K562 (cell line): ENCODE results near the gene DAGLA. TPM values are rescaled to one million over a fixed set of nuclear protein-coding genes. Genes with fewer than 3 reads are reported as not detected.

Experiments
- ATAC-seq: fragments of 200-7000 bp; cut with Tn5 transposase; 3 replicates; pipeline ENCODE4 v1.9.1; 2020; ENCODE audit warnings: moderate library complexity
- BruUV-seq: library from RNA; stranded (reverse); fragments of 400-500 nt; replicated peaks from 2 replicates; lab custom pipeline; 2021; lab: Mats Ljungman, UMichigan
- CTCF ChIA-PET: fragments of 300-600 bp; formaldehyde crosslinking; extraction: SDS; loops from one replicate; lab custom pipeline; 2021; ENCODE audit warnings: low intra/inter-chr PET ratio; lab: Yijun Ruan, JAX
- POLR2A ChIA-PET: fragments of 300-600, 350-650 bp; sonication (Branson Sonifier 250); formaldehyde crosslinking; extraction: SDS; loops from one replicate; lab custom pipeline; 2021; ENCODE audit warnings: antibody characterized with exemption, inconsistent platforms; lab: Yijun Ruan, JAX
- DNase-seq, 4 experiments: peaks; one replicate each; pipeline versions ENCODE4 v3.0.0 to v3.0.0-alpha.2; 2011 to 2018; ENCODE audit warnings: low spot score in 3 of 4, mixed read lengths in 3 of 4; ENCODE audit errors: extremely low read depth in 1 of 4
- FAIRE-seq: peaks from 2 replicates; lab custom pipeline; 2011; peaks lifted over from hg19 to GRCh38; lab: Jason Lieb, UNC
- H2AFZ ChIP-seq: 2 replicates; pipeline ENCODE4 v1.6.0; 2011; ENCODE audit warnings: low read depth, low read length, control low read depth, inconsistent platforms
- H3K27ac ChIP-seq: fragments of 200-600 bp; 3 replicates; pipeline ENCODE4 v1.8.0; 2011; ENCODE audit warnings: low read depth, mild to moderate bottlenecking, control low read depth, inconsistent platforms, low read length, moderate library complexity, mixed read lengths; ENCODE audit errors: extremely low read depth
- H3K27me3 ChIP-seq, 2 experiments: fragments of 300-600 bp in 1 of 2; 2 replicates in 1 of 2; 3 replicates in 1 of 2; pipeline versions ENCODE4 v1.6.0 to v1.8.0; 2011; ENCODE audit warnings: inconsistent platforms in 2 of 2, low read length in 2 of 2, mild to moderate bottlenecking in 1 of 2, mixed read lengths in 1 of 2, moderate library complexity in 1 of 2; ENCODE audit not compliant: control insufficient read depth in 2 of 2, insufficient read depth in 2 of 2
- H3K36me3 ChIP-seq: fragments of 300-600 bp; 3 replicates; pipeline ENCODE4 v1.8.0; 2011; ENCODE audit warnings: mild to moderate bottlenecking, low read length, inconsistent platforms; ENCODE audit not compliant: control insufficient read depth, insufficient read depth
- H3K4me1 ChIP-seq, 2 experiments: fragments of 200-600 bp in 1 of 2; replicated peaks in 1 of 2; 2 replicates in 1 of 2; 3 replicates in 1 of 2; pipeline versions ENCODE4 v1.5.1 to v1.8.0; 2011; ENCODE audit warnings: inconsistent platforms in 2 of 2, low read length in 2 of 2, mild to moderate bottlenecking in 1 of 2, mixed read lengths in 1 of 2, moderate library complexity in 1 of 2; ENCODE audit not compliant: control insufficient read depth in 2 of 2, insufficient read depth in 2 of 2
- H3K4me2 ChIP-seq: 2 replicates; pipeline ENCODE4 v1.6.1; 2011; ENCODE audit warnings: low read length, control low read depth, inconsistent platforms, mixed read lengths; ENCODE audit not compliant: insufficient read depth
- H3K4me3 ChIP-seq: fragments of 200-600 bp; sonication (generic), shearing (Covaris generic); 2 replicates; pipeline ENCODE4 v1.5.1; 2016; ENCODE audit warnings: control low read depth, inconsistent platforms
- H3K79me2 ChIP-seq: fragments of 200-600 bp; 3 replicates; pipeline ENCODE4 v1.8.0; 2011; ENCODE audit warnings: low read length, inconsistent platforms; ENCODE audit not compliant: control insufficient read depth, insufficient read depth
- H3K9ac ChIP-seq, 2 experiments: 2 replicates each; pipeline versions ENCODE4 v1.6.0 to v1.6.1; 2011; ENCODE audit warnings: low read depth in 2 of 2, low read length in 2 of 2, control low read depth in 1 of 2, inconsistent platforms in 1 of 2, mild to moderate bottlenecking in 1 of 2, mixed read lengths in 1 of 2; ENCODE audit not compliant: insufficient read depth in 1 of 2
- H3K9me1 ChIP-seq: one replicate; pipeline ENCODE4 v1.6.0; 2011; ENCODE audit warnings: inconsistent platforms, mild to moderate bottlenecking, low read length, moderate library complexity; ENCODE audit not compliant: control insufficient read depth, insufficient read depth
- H3K9me3 ChIP-seq: replicated peaks from 2 replicates; pipeline ENCODE4 v1.5.1; 2011; ENCODE audit warnings: low read depth, low read length, inconsistent platforms; ENCODE audit not compliant: control insufficient read depth, insufficient read depth
- H4K20me1 ChIP-seq: replicated peaks from 2 replicates; pipeline ENCODE4 v1.6.1; 2011; ENCODE audit warnings: low read length, inconsistent platforms, mixed read lengths; ENCODE audit not compliant: control insufficient read depth, insufficient read depth
- CBX2 ChIP-seq: fragments of 200-600 bp; sonication (generic); IDR thresholded peaks from one replicate; pipeline ENCODE4 v1.6.1; 2012; ENCODE audit warnings: mild to moderate bottlenecking, low read length, inconsistent platforms; ENCODE audit not compliant: insufficient read depth, poor library complexity, severe bottlenecking
- CEBPG ChIP-seq, 3 experiments: fragments of 200-800 bp in 1 of 3; sonication (Bioruptor generic) in 1 of 3; sonication (generic) in 1 of 3; formaldehyde crosslinking in 1 of 3; IDR thresholded peaks in 2 of 3; conservative IDR thresholded peaks in 1 of 3; 2 replicates each; pipeline versions ENCODE4 v1.6.1 to v1.8.0; 2016 to 2022; ENCODE audit warnings: missing compliant biosample characterization in 2 of 3, missing genetic modification characterization in 2 of 3, mild to moderate bottlenecking in 1 of 3, missing genetic modification reagents in 1 of 3
- CHD1 ChIP-seq: fragments of 200-600 bp; sonication (generic); IDR thresholded peaks from one replicate; pipeline ENCODE4 v1.6.1; 2012; ENCODE audit warnings: mild to moderate bottlenecking, moderate library complexity, low read length, inconsistent platforms
- ELF1 ChIP-seq: fragments of 200-800 bp; sonication (Bioruptor generic); IDR thresholded peaks from 2 replicates; pipeline ENCODE4 v1.6.1; 2016; ENCODE audit warnings: missing genetic modification characterization, missing compliant biosample characterization
- MAFK ChIP-seq: IDR thresholded peaks from 2 replicates; pipeline ENCODE4 v1.6.1; 2011; ENCODE audit warnings: low read length, improper control_type of control experiment
- MED1 ChIP-seq: sonication (generic); formaldehyde crosslinking; IDR thresholded peaks from 2 replicates; pipeline ENCODE4 v1.8.1; 2023; ENCODE audit warnings: missing genetic modification reagents, borderline replicate concordance
- STAG1 ChIP-seq: sonication (generic); formaldehyde crosslinking; IDR thresholded peaks from 2 replicates; pipeline ENCODE4 v1.5.0; 2020; ENCODE audit warnings: missing genetic modification reagents, borderline replicate concordance
- ZKSCAN8 ChIP-seq: fragments of 200-800 bp; sonication (Bioruptor generic); IDR thresholded peaks from 2 replicates; pipeline ENCODE4 v1.6.1; 2016; ENCODE audit warnings: missing genetic modification characterization, missing compliant biosample characterization
- ZMIZ1 ChIP-seq, 2 experiments: fragments of 150-350 bp in 1 of 2; IDR thresholded peaks; 2 replicates each; pipeline ENCODE4 v1.6.1; 2012 to 2016; ENCODE audit warnings: low read depth in 2 of 2, low read length in 2 of 2, mild to moderate bottlenecking in 1 of 2, moderate library complexity in 1 of 2
- ZNF146 ChIP-seq: IDR thresholded peaks from one replicate; pipeline ENCODE4 v1.6.1; 2018; ENCODE audit warnings: missing compliant biosample characterization; ENCODE audit not compliant: unreplicated experiment
- WGBS: fragments of 100-300 bp; shearing (Covaris generic); methylation state at CpG from one replicate; pipeline ENCODE4 v1.1.6; 2016; ENCODE audit warnings: low coverage, mixed read lengths; ENCODE audit not compliant: insufficient coverage; ENCODE audit errors: missing lambda C conversion rate; 5-methylcytosine and 5-hydroxymethylcytosine counted together
- in situ Hi-C: fragments of 300-500 bp; cut with MboI; formaldehyde crosslinking; loops from 4 replicates; pipeline ENCODE4 v1.15.0; 2018; ENCODE audit warnings: inconsistent platforms, mixed read lengths
- intact Hi-C: fragments of 100-400 bp; cut with micrococcal nuclease; formaldehyde crosslinking; loops from 2 replicates; pipeline ENCODE4 v1.14.2; 2022
- polyA plus RNA-seq, 8 experiments: library from polyadenylated mRNA; depleted of rRNA in 4 of 8; stranded (reverse) in 5 of 8; unstranded in 3 of 8; fragments of >200 nt; fragmentation: Nextera tagmentation in 2 of 8; fragmentation: Illumina TruSeq in 1 of 8; extraction: Ambion mirVana in 2 of 8; extraction: Trizol in 1 of 8; gene quantifications; 2 replicates each; pipeline versions ENCODE4 v1.2.1 to v1.2.3, GENCODE V29; 2011 to 2014; ENCODE audit warnings: inconsistent platforms in 1 of 8, missing spikeins in 1 of 8
- total RNA-seq, 7 experiments: library from RNA; depleted of rRNA in 6 of 7; stranded (reverse); fragments of >200 nt in 6 of 7; fragmentation: Illumina TruSeq in 2 of 7; extraction: Trizol in 2 of 7; gene quantifications; 2 replicates each; pipeline versions ENCODE4 v1.2.1 to v1.2.3, GENCODE V29; 2011 to 2021; ENCODE audit warnings: low replicate concordance in 1 of 7
- TF ChIP-seq, protein P1 (sequence below): sonication (generic); formaldehyde crosslinking; IDR thresholded peaks from 2 replicates; pipeline ENCODE4 v1.8.0; 2022; ENCODE audit warnings: missing genetic modification reagents, mild to moderate bottlenecking, borderline replicate concordance

DAGLA gene
- total and polyA plus RNA-seq, 9 of the 15 experiments (the other 6 are each of a cell fraction or from before 2014, with no cell fraction given) = 0.03 to 0.16 (median 0.04) TPM; not detected in 4

GRCh38 chr11:61652135-61652534, 28.1 kb upstream of the DAGLA start:
- DNase-seq (no peak), ATAC-seq (no peak), FAIRE-seq (no peak)
- TF ChIP-seq CBX2 = no peak
- TF ChIP-seq ZMIZ1 (IDR thresholded peaks at IDR 0.05; ENCODE audit: low read depth in 2 of 2, low read length in 2 of 2) = no peak
- no peak for TF ChIP-seq MAFK
- TF ChIP-seq STAG1 (CRISPR knock-in tag) = no peak
- no peak for TF ChIP-seq ZNF146
- TF ChIP-seq CHD1 = no peak
- no peak for TF ChIP-seq MED1 (CRISPR knock-in tag)
- TF ChIP-seq CEBPG (CRISPR knock-in tag; IDR thresholded peaks at IDR 0.05) = no peak
- TF ChIP-seq CEBPG (tag; conservative IDR thresholded peaks at IDR 0.05 in 1 of 2, IDR thresholded peaks at IDR 0.05 in 1 of 2) = no peak
- TF ChIP-seq, protein P1, sequence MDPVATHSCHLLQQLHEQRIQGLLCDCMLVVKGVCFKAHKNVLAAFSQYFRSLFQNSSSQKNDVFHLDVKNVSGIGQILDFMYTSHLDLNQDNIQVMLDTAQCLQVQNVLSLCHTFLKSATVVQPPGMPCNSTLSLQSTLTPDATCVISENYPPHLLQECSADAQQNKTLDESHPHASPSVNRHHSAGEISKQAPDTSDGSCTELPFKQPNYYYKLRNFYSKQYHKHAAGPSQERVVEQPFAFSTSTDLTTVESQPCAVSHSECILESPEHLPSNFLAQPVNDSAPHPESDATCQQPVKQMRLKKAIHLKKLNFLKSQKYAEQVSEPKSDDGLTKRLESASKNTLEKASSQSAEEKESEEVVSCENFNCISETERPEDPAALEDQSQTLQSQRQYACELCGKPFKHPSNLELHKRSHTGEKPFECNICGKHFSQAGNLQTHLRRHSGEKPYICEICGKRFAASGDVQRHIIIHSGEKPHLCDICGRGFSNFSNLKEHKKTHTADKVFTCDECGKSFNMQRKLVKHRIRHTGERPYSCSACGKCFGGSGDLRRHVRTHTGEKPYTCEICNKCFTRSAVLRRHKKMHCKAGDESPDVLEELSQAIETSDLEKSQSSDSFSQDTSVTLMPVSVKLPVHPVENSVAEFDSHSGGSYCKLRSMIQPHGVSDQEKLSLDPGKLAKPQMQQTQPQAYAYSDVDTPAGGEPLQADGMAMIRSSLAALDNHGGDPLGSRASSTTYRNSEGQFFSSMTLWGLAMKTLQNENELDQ (CRISPR knock-in tag) = no peak
- no peak for TF ChIP-seq ELF1
- TF ChIP-seq ZKSCAN8 (CRISPR knock-in tag) = no peak
- ChIA-PET POLR2A (no interaction called here), CTCF (no interaction called here)
- H3K36me3 ChIP-seq = no peaks in the 10 kb centered on the region
- H3K79me2 ChIP-seq = no peaks in the 10 kb centered on the region
- no peak overlapping the region for H2AFZ ChIP-seq
- no peak overlapping the region for H3K9ac ChIP-seq
- H3K4me2 ChIP-seq = no peak overlapping the region
- no peak overlapping the region for H3K4me3 ChIP-seq
- no peak overlapping the region for H3K27ac ChIP-seq
- H3K9me1 ChIP-seq = no peaks in the 10 kb centered on the region
- no peaks in the 10 kb centered on the region for H3K9me3 ChIP-seq
- WGBS = 0% methylated on average over 1 of the region's 1 CpG
- peaks cover 17 to 34% of the 10 kb centered on the region in 2 experiments; a peak in 4 of 5 replicates for H3K27me3 ChIP-seq
- H4K20me1 ChIP-seq = no peaks in the 10 kb centered on the region; the same call in 1 of the 2 replicates
- intact Hi-C loops = no loop called here
- in situ Hi-C loops = no loop called here
- BruUV-seq = no TSS peak
- H3K4me1 ChIP-seq = peaks cover 0 to 11% of the 10 kb centered on the region in 2 experiments; a peak in 2 of 5 replicates
